Panc1 (cell line): ENCODE measurements around the gene TMPRSS13. TPM values are rescaled to one million over a fixed set of nuclear protein-coding genes. Genes with fewer than 3 reads are reported as not detected.

Experiments
- ATAC-seq: fragments of 200-7000 bp; cut with Tn5 transposase; 2 replicates; pipeline ENCODE4 v1.9.1; 2020; ENCODE audit warnings: mild to moderate bottlenecking, moderate library complexity
- BruUV-seq: library from RNA; stranded (reverse); fragments of 400-500 nt; replicated peaks from 2 replicates; lab custom pipeline; 2021; lab: Mats Ljungman, UMichigan
- CTCF ChIA-PET: fragments of 300-600 bp; sonication (Branson Sonifier 250); formaldehyde crosslinking; loops from one replicate; lab custom pipeline; 2022; ENCODE audit warnings: antibody characterized with exemption; lab: Charles Lee
- POLR2A ChIA-PET: fragments of 300-600 bp; sonication (Branson Sonifier 250); formaldehyde crosslinking; loops from one replicate; lab custom pipeline; 2022; ENCODE audit warnings: antibody characterized with exemption; lab: Charles Lee
- DNase-seq: peaks from one replicate; pipeline ENCODE4 v3.0.0-alpha.2; 2010; ENCODE audit warnings: low read depth, low spot score
- H3K27ac ChIP-seq: 2 replicates; pipeline ENCODE4 v1.5.1; 2011; ENCODE audit warnings: mild to moderate bottlenecking, low read length, inconsistent platforms
- H3K27me3 ChIP-seq: fragments of 200-500 bp; sonication (Bioruptor generic); 2 replicates; pipeline ENCODE4 v1.6.0; 2014; ENCODE audit warnings: low read length, inconsistent platforms; ENCODE audit not compliant: control insufficient read depth, insufficient read depth
- H3K36me3 ChIP-seq: fragments of 200-500 bp; sonication (Bioruptor generic); 2 replicates; pipeline ENCODE4 v1.5.1; 2014; ENCODE audit warnings: inconsistent platforms, mild to moderate bottlenecking, low read length, moderate library complexity; ENCODE audit not compliant: control insufficient read depth, insufficient read depth
- H3K4me1 ChIP-seq: 2 replicates; pipeline ENCODE4 v1.5.1; 2011; ENCODE audit warnings: inconsistent platforms, mild to moderate bottlenecking, low read length, moderate library complexity; ENCODE audit not compliant: control insufficient read depth, insufficient read depth
- H3K4me3 ChIP-seq, 2 experiments: 2 replicates each; pipeline ENCODE4 v1.5.1; 2011 to 2012; ENCODE audit warnings: low read depth in 2 of 2, low read length in 2 of 2, mild to moderate bottlenecking in 2 of 2, inconsistent platforms in 1 of 2, moderate library complexity in 1 of 2
- H3K9me3 ChIP-seq: fragments of 200-500 bp; sonication (Bioruptor generic); 2 replicates; pipeline ENCODE4 v1.5.1; 2014; ENCODE audit warnings: low read depth, mild to moderate bottlenecking, inconsistent platforms, low read length, moderate library complexity; ENCODE audit not compliant: control insufficient read depth, insufficient read depth
- POLR2AphosphoS5 ChIP-seq: IDR thresholded peaks from 2 replicates; pipeline ENCODE4 v1.6.1; 2012; ENCODE audit warnings: mild to moderate bottlenecking, low read depth, low read length, moderate library complexity
- SIN3A ChIP-seq: IDR thresholded peaks from 2 replicates; pipeline ENCODE4 v1.6.1; 2012; ENCODE audit warnings: low read depth, mild to moderate bottlenecking, low read length, moderate library complexity, borderline replicate concordance; ENCODE audit not compliant: insufficient read depth
- TCF7L2 ChIP-seq: IDR thresholded peaks from 2 replicates; pipeline ENCODE4 v1.6.1; 2011; ENCODE audit warnings: mild to moderate bottlenecking, low read depth, low read length, inconsistent platforms
- in situ Hi-C: cut with HindIII; loops from 2 replicates; pipeline ENCODE4 v1.10.0; 2016; ENCODE audit warnings: low sequenced_read_pairs, low pct_unique_long_range_greater_than_20kb
- intact Hi-C: fragments of 100-400 bp; cut with micrococcal nuclease; formaldehyde crosslinking; loops from one replicate; pipeline ENCODE4 v1.10.0; 2022; ENCODE audit not compliant: unreplicated experiment
- total RNA-seq: library from RNA; stranded (reverse); gene quantifications from one replicate; pipeline ENCODE4 v1.2.1, GENCODE V29; 2021; ENCODE audit not compliant: unreplicated experiment
- TF ChIP-seq, protein P1 (sequence below): fragments of 450-650 bp; IDR thresholded peaks from 2 replicates; pipeline ENCODE4 v1.5.1; 2017; ENCODE audit warnings: mild to moderate bottlenecking
- TF ChIP-seq, protein P2 (sequence below), 2 experiments: IDR thresholded peaks; 2 replicates each; pipeline ENCODE4 v1.6.1; 2011 to 2012; ENCODE audit warnings: low read depth in 2 of 2, control low read depth in 1 of 2, low read length in 1 of 2, mild to moderate bottlenecking in 1 of 2, moderate library complexity in 1 of 2; ENCODE audit not compliant: insufficient read depth in 1 of 2

Gene TMPRSS13
- total RNA-seq, 1 experiment from 2014 or later, result not detected

DNA sequence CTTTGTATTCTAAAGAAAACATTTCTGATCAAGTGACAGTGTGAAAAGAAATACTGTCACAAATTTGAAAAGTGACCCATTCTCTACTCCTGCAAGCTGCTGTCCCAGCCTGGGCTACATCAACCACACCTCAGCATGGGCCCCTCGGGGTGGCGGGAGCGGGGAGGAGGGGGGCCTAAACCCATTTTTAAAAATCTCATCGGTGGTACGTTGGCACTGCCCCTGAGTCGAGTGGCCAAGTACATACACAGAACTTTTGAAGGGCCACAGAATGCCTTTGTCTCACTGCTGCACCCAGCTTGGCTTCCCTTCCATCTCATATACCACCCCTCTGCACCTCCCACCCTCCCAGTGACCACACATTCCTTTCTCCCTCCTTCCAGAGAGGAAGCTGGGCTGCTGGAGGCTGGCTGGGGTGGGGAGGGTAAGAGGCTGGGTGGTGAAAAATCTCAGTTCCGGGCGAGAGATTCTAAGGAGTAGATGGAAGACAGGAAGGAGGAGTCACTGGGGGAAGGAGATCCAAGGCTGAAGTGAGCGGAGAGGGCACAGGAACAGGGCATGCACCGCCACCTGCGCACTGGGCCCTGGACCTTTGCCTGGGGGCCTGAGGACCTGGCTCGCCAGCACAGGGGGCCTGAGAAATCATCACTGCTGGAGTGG lies 73.9 kb downstream of the TMPRSS13 start:
- Histone ChIP-seq H3K4me3 (no peak overlapping the region), H3K4me1 (no peaks in the 10 kb centered on the region), H3K9me3 (no peaks in the 10 kb centered on the region), H3K27me3 (peaks cover 18% of the 10 kb centered on the region), H3K27ac (no peak overlapping the region), H3K36me3 (no peaks in the 10 kb centered on the region)
- TF ChIP-seq, protein P1, sequence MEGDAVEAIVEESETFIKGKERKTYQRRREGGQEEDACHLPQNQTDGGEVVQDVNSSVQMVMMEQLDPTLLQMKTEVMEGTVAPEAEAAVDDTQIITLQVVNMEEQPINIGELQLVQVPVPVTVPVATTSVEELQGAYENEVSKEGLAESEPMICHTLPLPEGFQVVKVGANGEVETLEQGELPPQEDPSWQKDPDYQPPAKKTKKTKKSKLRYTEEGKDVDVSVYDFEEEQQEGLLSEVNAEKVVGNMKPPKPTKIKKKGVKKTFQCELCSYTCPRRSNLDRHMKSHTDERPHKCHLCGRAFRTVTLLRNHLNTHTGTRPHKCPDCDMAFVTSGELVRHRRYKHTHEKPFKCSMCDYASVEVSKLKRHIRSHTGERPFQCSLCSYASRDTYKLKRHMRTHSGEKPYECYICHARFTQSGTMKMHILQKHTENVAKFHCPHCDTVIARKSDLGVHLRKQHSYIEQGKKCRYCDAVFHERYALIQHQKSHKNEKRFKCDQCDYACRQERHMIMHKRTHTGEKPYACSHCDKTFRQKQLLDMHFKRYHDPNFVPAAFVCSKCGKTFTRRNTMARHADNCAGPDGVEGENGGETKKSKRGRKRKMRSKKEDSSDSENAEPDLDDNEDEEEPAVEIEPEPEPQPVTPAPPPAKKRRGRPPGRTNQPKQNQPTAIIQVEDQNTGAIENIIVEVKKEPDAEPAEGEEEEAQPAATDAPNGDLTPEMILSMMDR, result no peak
- TF ChIP-seq SIN3A (no peak), TCF7L2 (no peak)
- TF ChIP-seq, protein P2, sequence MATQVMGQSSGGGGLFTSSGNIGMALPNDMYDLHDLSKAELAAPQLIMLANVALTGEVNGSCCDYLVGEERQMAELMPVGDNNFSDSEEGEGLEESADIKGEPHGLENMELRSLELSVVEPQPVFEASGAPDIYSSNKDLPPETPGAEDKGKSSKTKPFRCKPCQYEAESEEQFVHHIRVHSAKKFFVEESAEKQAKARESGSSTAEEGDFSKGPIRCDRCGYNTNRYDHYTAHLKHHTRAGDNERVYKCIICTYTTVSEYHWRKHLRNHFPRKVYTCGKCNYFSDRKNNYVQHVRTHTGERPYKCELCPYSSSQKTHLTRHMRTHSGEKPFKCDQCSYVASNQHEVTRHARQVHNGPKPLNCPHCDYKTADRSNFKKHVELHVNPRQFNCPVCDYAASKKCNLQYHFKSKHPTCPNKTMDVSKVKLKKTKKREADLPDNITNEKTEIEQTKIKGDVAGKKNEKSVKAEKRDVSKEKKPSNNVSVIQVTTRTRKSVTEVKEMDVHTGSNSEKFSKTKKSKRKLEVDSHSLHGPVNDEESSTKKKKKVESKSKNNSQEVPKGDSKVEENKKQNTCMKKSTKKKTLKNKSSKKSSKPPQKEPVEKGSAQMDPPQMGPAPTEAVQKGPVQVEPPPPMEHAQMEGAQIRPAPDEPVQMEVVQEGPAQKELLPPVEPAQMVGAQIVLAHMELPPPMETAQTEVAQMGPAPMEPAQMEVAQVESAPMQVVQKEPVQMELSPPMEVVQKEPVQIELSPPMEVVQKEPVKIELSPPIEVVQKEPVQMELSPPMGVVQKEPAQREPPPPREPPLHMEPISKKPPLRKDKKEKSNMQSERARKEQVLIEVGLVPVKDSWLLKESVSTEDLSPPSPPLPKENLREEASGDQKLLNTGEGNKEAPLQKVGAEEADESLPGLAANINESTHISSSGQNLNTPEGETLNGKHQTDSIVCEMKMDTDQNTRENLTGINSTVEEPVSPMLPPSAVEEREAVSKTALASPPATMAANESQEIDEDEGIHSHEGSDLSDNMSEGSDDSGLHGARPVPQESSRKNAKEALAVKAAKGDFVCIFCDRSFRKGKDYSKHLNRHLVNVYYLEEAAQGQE (IDR thresholded peaks at IDR 0.05; ENCODE audit: insufficient read depth in 1 of 2, low read depth in 2 of 2, low read length in 1 of 2), result no peak
- ATAC-seq (no peak), DNase-seq (no peak)
- BruUV-seq, result no TSS peak
- in situ Hi-C loops, result no loop called here
- POLR2A ChIA-PET, result no interaction called here
- CTCF ChIA-PET, result no interaction called here
- intact Hi-C loops, result no loop called here

DNA sequence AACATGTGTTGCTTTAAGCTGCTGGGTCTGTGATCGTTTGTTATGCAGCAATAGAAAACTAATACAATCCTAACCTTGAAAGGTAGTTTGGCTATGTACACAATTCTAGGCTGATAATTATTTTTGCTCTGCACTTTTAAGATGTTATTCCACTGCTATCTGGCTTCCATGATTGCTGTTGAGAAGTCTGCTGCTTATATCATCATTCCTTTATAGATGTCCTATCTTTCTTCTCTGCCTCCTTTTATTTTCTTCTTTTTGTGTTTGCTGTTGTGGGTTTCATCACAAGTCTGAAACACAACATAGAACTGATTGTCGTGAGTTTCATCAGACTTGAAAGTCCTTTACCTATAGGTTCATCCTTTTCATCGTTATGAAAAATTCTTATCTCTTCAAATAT lies 76.9 kb downstream of the TMPRSS13 start:
- Histone ChIP-seq H3K9me3 (no peaks in the 10 kb centered on the region), H3K27me3 (peaks cover 24% of the 10 kb centered on the region), H3K4me3 (no peak overlapping the region), H3K4me1 (no peaks in the 10 kb centered on the region), H3K27ac (no peak overlapping the region), H3K36me3 (no peaks in the 10 kb centered on the region)
- TF ChIP-seq, protein P1, result no peak
- TF ChIP-seq, protein P2 (IDR thresholded peaks at IDR 0.05; ENCODE audit: insufficient read depth in 1 of 2, low read depth in 2 of 2, low read length in 1 of 2), result no peak
- TF ChIP-seq TCF7L2 (no peak), POLR2AphosphoS5 (no peak), SIN3A (no peak)
- DNase-seq (no peak), ATAC-seq (no peak)
- ChIA-PET CTCF (interaction anchor here (1.0 kb wide), 1 partner anchor 95 kb away, joined by 4 read pairs; no protein-coding TSS in a partner anchor), POLR2A (no interaction called here)
- in situ Hi-C loops, result no loop called here
- BruUV-seq, result no TSS peak
- intact Hi-C loops, result no loop called here
